Left ventricle myocardium inferior (tissue), 1 donor: ENCODE measurements around the gene TYRO3. TPM values are rescaled to one million over a fixed set of nuclear protein-coding genes. Genes with fewer than 3 reads are reported as not detected.

Source experiments
- DNase-seq: peaks from one replicate; pipeline ENCODE4 v3.0.0-alpha.2; 2020
- H3K27ac ChIP-seq: fragments of 200-600 bp; replicated peaks from 2 replicates; pipeline ENCODE4 v1.8.0; 2021
- H3K27me3 ChIP-seq: fragments of 200-600 bp; 2 replicates; pipeline ENCODE4 v1.8.0; 2021; ENCODE audit warnings: low read depth
- H3K36me3 ChIP-seq: fragments of 200-600 bp; 2 replicates; pipeline ENCODE4 v1.8.0; 2021
- H3K4me1 ChIP-seq: fragments of 200-600 bp; 2 replicates; pipeline ENCODE4 v1.8.0; 2021
- H3K4me3 ChIP-seq: fragments of 200-600 bp; 2 replicates; pipeline ENCODE4 v1.8.0; 2021; ENCODE audit warnings: mild to moderate bottlenecking, moderate library complexity
- H3K9me3 ChIP-seq: fragments of 200-600 bp; replicated peaks from 2 replicates; pipeline ENCODE4 v1.8.0; 2021
- intact Hi-C: fragments of 100-400 bp; cut with micrococcal nuclease; formaldehyde crosslinking; loops from one replicate; pipeline ENCODE4 v1.11.0; 2022
- total RNA-seq: library from RNA; stranded (reverse); fragmentation: NEBNext Ultra II Directional; extraction: Animal tissue kit (Norgen Biotek cat#: 25700); gene quantifications from one replicate; pipeline ENCODE4 v1.2.1, GENCODE V29; 2021
- TF ChIP-seq, protein P1 (sequence below): fragments of 200-600 bp; IDR thresholded peaks from 2 replicates; pipeline ENCODE4 v1.8.0; 2021; ENCODE audit warnings: antibody characterized with exemption, mild to moderate bottlenecking, borderline replicate concordance
- donor health status: DM: no; HTN: yes; CAD: no; lungs with severe emphysema.

TYRO3 gene
- total RNA-seq, 1 donor from 2014 or later: 3.3 TPM

- peaks cover 37% of the 10 kb centered on the region for H3K4me1 ChIP-seq
- H3K4me3 ChIP-seq: no peak overlapping the region
- H3K27ac ChIP-seq: no peak overlapping the region
- H3K27me3 ChIP-seq: no peaks in the 10 kb centered on the region
- no peaks in the 10 kb centered on the region for H3K36me3 ChIP-seq
- intact Hi-C loops: no loop called here
- TF ChIP-seq, protein P1, sequence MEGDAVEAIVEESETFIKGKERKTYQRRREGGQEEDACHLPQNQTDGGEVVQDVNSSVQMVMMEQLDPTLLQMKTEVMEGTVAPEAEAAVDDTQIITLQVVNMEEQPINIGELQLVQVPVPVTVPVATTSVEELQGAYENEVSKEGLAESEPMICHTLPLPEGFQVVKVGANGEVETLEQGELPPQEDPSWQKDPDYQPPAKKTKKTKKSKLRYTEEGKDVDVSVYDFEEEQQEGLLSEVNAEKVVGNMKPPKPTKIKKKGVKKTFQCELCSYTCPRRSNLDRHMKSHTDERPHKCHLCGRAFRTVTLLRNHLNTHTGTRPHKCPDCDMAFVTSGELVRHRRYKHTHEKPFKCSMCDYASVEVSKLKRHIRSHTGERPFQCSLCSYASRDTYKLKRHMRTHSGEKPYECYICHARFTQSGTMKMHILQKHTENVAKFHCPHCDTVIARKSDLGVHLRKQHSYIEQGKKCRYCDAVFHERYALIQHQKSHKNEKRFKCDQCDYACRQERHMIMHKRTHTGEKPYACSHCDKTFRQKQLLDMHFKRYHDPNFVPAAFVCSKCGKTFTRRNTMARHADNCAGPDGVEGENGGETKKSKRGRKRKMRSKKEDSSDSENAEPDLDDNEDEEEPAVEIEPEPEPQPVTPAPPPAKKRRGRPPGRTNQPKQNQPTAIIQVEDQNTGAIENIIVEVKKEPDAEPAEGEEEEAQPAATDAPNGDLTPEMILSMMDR: no peak
- no peak for DNase-seq
- H3K9me3 ChIP-seq: no peaks in the 10 kb centered on the region
These were observed 1.5 kb downstream of the TYRO3 start for GRCh38 chr15:41560572-41560874.

- H3K36me3 ChIP-seq: no peaks in the 10 kb centered on the region
- H3K4me1 ChIP-seq: peaks cover 31% of the 10 kb centered on the region
- peak overlapping the region; percentile 25 for H3K4me3 ChIP-seq
- H3K27me3 ChIP-seq: no peaks in the 10 kb centered on the region
- intact Hi-C loops: no loop called here
- H3K9me3 ChIP-seq: no peaks in the 10 kb centered on the region
- H3K27ac ChIP-seq: peak overlapping the region; percentile 54
- DNase-seq: no peak
- TF ChIP-seq, protein P1: no peak
These were observed 2.2 kb downstream of the TYRO3 start for GRCh38 chr15:41561104-41561776.

- intact Hi-C loops: no loop called here
- Histone ChIP-seq H3K4me3 (no peak overlapping the region), H3K27ac (peak overlapping the region; percentile 54), H3K36me3 (no peaks in the 10 kb centered on the region), H3K4me1 (peaks cover 28% of the 10 kb centered on the region), H3K27me3 (no peaks in the 10 kb centered on the region), H3K9me3 (no peaks in the 10 kb centered on the region)
- TF ChIP-seq, protein P1: peak; percentile 25
- peak; percentile 62 for DNase-seq
These were observed 2.7 kb downstream of the TYRO3 start for GRCh38 chr15:41561777-41562145.

DNA sequence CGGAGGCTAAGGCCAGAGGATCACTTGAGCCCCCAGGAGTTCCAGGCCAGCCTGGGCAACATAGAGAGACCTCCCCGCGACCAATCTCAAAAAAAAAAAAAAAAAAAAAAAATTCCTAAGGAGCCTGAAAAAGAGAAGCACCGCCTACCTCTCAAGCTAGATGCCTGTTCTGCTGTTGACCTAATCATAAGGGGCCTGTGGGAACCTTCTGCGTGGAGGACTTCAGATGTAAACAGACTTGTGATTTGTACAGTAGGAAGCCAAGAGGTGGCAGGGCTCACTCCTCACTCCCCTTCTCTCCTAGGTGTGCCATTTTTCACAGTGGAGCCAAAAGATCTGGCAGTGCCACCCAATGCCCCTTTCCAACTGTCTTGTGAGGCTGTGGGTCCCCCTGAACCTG lies 3.2 kb downstream of the TYRO3 start:
- peaks cover 24% of the 10 kb centered on the region for H3K4me1 ChIP-seq
- H3K9me3 ChIP-seq: no peaks in the 10 kb centered on the region
- no peak overlapping the region for H3K4me3 ChIP-seq
- H3K27me3 ChIP-seq: no peaks in the 10 kb centered on the region
- DNase-seq: no peak
- H3K36me3 ChIP-seq: no peaks in the 10 kb centered on the region
- peak overlapping the region; percentile 54 for H3K27ac ChIP-seq
- TF ChIP-seq, protein P1: no peak
- intact Hi-C loops: no loop called here

- Histone ChIP-seq H3K4me1 (peaks cover 20% of the 10 kb centered on the region), H3K9me3 (no peaks in the 10 kb centered on the region), H3K27ac (no peak overlapping the region), H3K36me3 (no peaks in the 10 kb centered on the region), H3K4me3 (no peak overlapping the region), H3K27me3 (no peaks in the 10 kb centered on the region)
- no peak for DNase-seq
- TF ChIP-seq, protein P1: no peak
- intact Hi-C loops: no loop called here
These were observed 3.8 kb downstream of the TYRO3 start for GRCh38 chr15:41562784-41563198.
